HG02981 (cell line): ENCODE data around the gene SLC35F4.

Experiments used
- ATAC-seq: cut with Tn5 transposase; IDR thresholded peaks from one replicate; pipeline ENCODE4 v1.9.1; 2021; ENCODE audit warnings: mild to moderate bottlenecking, moderate library complexity; ENCODE audit not compliant: unreplicated experiment

Gene SLC35F4

GRCh38 chr14:57848786-57849185 is 17.1 kb downstream of the SLC35F4 start:
- no peak for ATAC-seq

- ATAC-seq = no peak
Observed at GRCh38 chr14:57848353-57848752, 17.5 kb downstream of the SLC35F4 start.

- ATAC-seq = no peak
Observed at GRCh38 chr14:57847706-57848105, 18.2 kb downstream of the SLC35F4 start.

GRCh38 chr14:57847096-57847495 is 18.8 kb downstream of the SLC35F4 start:
- ATAC-seq = no peak

GRCh38 chr14:57846596-57846995 is 19.3 kb downstream of the SLC35F4 start:
- ATAC-seq = no peak

- ATAC-seq = no peak
Observed at GRCh38 chr14:57845802-57846531, 19.9 kb downstream of the SLC35F4 start.

GRCh38 chr14:57845316-57845715 is 20.6 kb downstream of the SLC35F4 start:
- ATAC-seq = no peak

GRCh38 chr14:57837267-57837666 is 28.6 kb downstream of the SLC35F4 start:
- no peak for ATAC-seq

GRCh38 chr14:57835766-57836165 is 30.1 kb downstream of the SLC35F4 start:
- no peak for ATAC-seq

GRCh38 chr14:57834961-57835360 is 30.9 kb downstream of the SLC35F4 start:
- ATAC-seq = no peak

GRCh38 chr14:57834001-57834598 is 31.8 kb downstream of the SLC35F4 start:
- no peak for ATAC-seq

- no peak for ATAC-seq
Observed at GRCh38 chr14:57833323-57833722, 32.6 kb downstream of the SLC35F4 start.

GRCh38 chr14:57831981-57832380 is 33.9 kb downstream of the SLC35F4 start:
- no peak for ATAC-seq

GRCh38 chr14:57828713-57829112 is 37.2 kb downstream of the SLC35F4 start:
- ATAC-seq = no peak

GRCh38 chr14:57823015-57823660 is 42.8 kb downstream of the SLC35F4 start:
- no peak for ATAC-seq

GRCh38 chr14:57822081-57822480 is 43.8 kb downstream of the SLC35F4 start:
- ATAC-seq = no peak

- no peak for ATAC-seq
Observed at GRCh38 chr14:57820581-57820980, 45.3 kb downstream of the SLC35F4 start.

GRCh38 chr14:57818511-57818910 is 47.4 kb downstream of the SLC35F4 start:
- ATAC-seq = no peak

GRCh38 chr14:57816568-57817284 is 49.2 kb downstream of the SLC35F4 start:
- ATAC-seq = peak; percentile 88

GRCh38 chr14:57814726-57815125 is 51.2 kb downstream of the SLC35F4 start:
- no peak for ATAC-seq

- ATAC-seq = no peak
Observed at GRCh38 chr14:57812741-57813140, 53.2 kb downstream of the SLC35F4 start.
